ES-I3 (cell line): ENCODE results near the gene CCDC92.

Experiments
- H3K36me3 ChIP-seq: 2 replicates; pipeline ENCODE4 v1.6.1; 2013; ENCODE audit warnings: mild to moderate bottlenecking, low read length, control low read depth, moderate library complexity; ENCODE audit not compliant: insufficient read depth
- H3K4me1 ChIP-seq: 2 replicates; pipeline ENCODE4 v1.6.1; 2013; ENCODE audit warnings: mild to moderate bottlenecking, control low read depth, low read length; ENCODE audit not compliant: insufficient read depth
- H3K9ac ChIP-seq: 2 replicates; pipeline ENCODE4 v1.6.1; 2013; ENCODE audit warnings: low read depth, mild to moderate bottlenecking, low read length, moderate library complexity
- H3K9me3 ChIP-seq: 2 replicates; pipeline ENCODE4 v1.6.1; 2013; ENCODE audit warnings: mild to moderate bottlenecking, low read length, moderate library complexity; ENCODE audit not compliant: control insufficient read depth, insufficient read depth

Gene CCDC92, protein sequence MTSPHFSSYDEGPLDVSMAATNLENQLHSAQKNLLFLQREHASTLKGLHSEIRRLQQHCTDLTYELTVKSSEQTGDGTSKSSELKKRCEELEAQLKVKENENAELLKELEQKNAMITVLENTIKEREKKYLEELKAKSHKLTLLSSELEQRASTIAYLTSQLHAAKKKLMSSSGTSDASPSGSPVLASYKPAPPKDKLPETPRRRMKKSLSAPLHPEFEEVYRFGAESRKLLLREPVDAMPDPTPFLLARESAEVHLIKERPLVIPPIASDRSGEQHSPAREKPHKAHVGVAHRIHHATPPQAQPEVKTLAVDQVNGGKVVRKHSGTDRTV

DNA sequence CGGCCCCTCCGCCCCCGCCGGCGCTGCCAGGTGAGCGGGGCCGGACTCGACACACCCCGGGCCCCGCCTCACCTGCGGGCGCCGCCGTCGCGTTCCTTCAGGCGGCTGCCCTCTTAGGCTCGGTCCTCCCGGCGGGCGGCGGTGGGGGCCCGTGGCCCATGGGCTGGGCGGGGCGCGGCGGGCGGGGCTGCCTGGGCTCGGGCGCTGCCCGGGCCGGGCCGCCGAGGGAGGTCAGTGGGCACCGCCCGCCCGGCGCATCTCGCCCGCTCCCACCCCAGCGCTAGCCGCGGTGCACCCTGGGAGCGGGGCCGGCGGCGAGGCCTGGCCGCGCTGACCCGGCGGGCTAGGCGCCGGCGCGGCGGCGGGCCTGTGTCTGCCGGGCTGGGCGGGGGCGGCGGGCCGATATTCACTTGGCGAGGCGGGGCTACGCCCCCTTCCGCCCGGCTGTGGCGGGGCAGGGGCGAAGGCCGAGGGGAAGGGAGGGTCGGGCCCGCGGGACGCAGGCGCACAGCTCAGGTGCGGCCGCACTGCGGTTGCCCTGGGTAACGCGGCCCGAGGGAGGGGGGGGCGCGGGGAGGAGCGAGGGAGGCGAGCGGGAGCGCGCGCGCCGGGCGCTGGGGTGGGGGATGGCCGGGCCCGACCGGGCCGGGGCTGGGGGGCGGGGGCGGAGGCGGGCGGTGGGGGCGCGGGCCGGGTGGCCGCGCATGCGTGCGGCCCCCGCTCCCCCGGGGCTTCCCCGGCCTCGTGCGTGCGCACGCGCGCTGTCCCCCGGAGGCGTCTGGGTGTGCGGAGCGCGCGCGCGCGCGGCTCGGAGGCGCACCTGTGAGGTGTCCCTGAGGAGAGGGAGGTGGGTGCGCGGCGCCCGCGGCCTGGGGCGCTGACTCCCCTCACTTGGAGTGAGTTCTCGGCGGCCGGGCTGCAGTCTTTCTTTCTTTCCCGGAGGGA is at the start of gene CCDC92, which contains the start of gene ZNF664:
TSS of gene CCDC92 (minus strand) at position 375 of the 945 bp plus-strand sequence. CDS start 28,526 bp downstream, outside the sequence.
TSS of gene ZNF664 (plus strand) at position 759 of the 945 bp plus-strand sequence. CDS start 38,930 bp downstream, outside the sequence.
- H3K4me1 ChIP-seq, result peaks cover 10% of the 10 kb centered on the region
- H3K36me3 ChIP-seq, result no peaks in the 10 kb centered on the region
- H3K9me3 ChIP-seq, result no peaks in the 10 kb centered on the region

DNA sequence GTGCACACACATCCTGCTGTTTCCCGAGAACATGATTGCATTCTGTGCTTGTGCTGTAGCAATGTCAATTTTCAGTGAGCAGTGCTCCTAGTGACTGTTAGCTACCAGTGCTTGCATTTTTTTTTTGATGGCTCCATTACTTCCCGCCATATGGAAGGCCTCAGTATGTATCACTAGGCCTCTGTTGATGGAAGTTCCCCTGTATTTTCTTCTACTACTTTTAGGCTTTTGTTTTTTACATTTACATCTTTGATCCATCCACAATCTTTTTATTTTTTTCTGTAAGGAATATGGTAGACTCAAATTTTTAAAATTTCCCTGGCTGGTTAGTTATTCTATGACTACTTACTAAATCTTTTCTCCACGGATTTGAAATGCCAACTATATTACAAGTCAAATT is 49.5 kb upstream of the CCDC92 start:
- H3K36me3 ChIP-seq, result no peaks in the 10 kb centered on the region

More for the DNA sequence above, at the start of gene CCDC92, which contains the start of gene ZNF664:
- peak within 1 kb of the TSS; percentile 85 for H3K9ac ChIP-seq

DNA sequence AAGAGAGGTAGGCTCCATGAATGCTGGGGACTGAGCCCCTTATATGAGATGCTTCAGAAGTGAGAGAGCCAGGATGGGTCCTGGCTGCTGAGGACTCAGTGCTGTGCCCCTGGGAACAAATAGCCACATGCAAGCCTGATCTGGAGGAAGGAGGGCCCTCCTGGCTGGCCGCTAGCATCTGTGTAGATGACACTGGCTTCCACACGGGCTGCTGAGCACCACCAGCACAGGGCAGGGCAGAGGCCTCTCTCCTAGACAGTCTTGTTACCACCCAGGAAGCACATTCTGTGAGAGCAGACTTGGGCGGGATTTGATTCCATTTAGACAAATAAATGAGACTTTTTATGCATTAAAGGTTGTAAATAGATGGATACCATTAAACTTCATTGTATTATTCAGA is 48.4 kb upstream of the CCDC92 start:
- no peak overlapping the region for H3K9ac ChIP-seq
- H3K4me1 ChIP-seq, result no peaks in the 10 kb centered on the region
- H3K36me3 ChIP-seq, result no peaks in the 10 kb centered on the region
- H3K9me3 ChIP-seq, result no peaks in the 10 kb centered on the region

More for the DNA sequence above, 49.5 kb upstream of the CCDC92 start:
- H3K9me3 ChIP-seq, result no peaks in the 10 kb centered on the region
- no peak overlapping the region for H3K9ac ChIP-seq
- H3K4me1 ChIP-seq, result no peaks in the 10 kb centered on the region

DNA sequence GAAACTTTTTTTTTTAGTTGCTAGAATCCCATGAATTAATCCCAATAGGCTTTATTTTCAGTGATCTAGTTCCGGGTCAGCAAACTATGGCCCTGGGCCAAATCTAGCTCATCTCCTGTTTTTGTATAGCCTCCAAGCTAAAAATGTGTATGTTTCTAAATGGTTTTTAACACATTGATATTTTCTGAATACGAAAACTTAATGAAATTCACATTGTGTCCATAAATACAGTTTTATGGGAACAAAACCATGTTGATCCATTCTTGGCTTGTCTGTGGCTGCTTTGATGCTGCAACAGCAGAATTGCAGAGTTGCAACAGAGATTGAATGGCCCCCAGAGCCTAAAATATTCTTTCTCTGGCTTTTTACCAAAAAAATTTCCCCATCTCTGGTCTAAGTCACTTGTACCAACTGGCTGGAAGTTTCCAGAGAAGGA is 47.9 kb upstream of the CCDC92 start:
- Histone ChIP-seq H3K9me3 (no peaks in the 10 kb centered on the region), H3K4me1 (no peaks in the 10 kb centered on the region)

DNA sequence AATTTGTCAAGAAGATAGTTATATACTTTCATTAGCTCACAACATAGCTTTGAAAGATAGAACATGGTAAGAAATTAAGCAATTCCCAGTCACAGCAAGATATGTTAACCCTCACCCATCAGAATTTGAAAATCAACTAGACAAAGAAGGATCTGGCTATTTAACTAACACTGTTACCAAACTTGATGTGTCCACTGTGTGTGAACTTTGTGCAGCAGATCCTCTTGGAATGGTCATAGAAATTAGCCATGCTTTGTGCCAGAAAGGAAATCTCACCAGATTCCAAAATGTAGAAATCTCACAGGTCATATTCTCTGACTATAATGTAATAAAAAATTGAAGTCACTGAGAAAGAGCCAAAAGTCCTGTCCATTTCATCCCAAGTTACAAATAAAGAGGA is 46.5 kb upstream of the CCDC92 start:
- Histone ChIP-seq H3K9me3 (no peaks in the 10 kb centered on the region), H3K9ac (no peak overlapping the region), H3K4me1 (no peaks in the 10 kb centered on the region), H3K36me3 (no peaks in the 10 kb centered on the region)

More for the DNA sequence above, 47.9 kb upstream of the CCDC92 start:
- Histone ChIP-seq H3K36me3 (no peaks in the 10 kb centered on the region), H3K9ac (no peak overlapping the region)

DNA sequence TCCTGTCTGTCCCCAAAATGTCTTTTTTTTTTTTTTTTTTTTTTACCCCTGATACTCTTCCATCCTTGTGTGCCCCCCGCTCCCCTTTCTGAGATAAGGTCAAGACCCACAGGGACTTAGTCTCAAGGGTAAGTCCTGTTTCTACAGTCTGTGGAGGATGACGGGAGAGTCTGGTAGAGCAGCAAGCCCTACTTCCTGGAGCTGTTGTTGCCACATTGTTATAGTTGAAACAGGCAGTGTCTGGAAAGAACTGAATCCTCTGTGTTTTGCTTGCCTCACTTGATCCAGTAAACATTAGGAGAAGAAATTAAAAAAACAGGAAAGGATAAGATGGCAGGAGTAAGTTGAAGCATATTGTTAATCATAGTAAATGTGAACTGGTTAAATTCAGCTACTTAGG is 45.9 kb upstream of the CCDC92 start:
- Histone ChIP-seq H3K4me1 (no peaks in the 10 kb centered on the region), H3K36me3 (no peaks in the 10 kb centered on the region; the same call in 1 of the 2 replicates), H3K9ac (no peak overlapping the region), H3K9me3 (no peaks in the 10 kb centered on the region)

DNA sequence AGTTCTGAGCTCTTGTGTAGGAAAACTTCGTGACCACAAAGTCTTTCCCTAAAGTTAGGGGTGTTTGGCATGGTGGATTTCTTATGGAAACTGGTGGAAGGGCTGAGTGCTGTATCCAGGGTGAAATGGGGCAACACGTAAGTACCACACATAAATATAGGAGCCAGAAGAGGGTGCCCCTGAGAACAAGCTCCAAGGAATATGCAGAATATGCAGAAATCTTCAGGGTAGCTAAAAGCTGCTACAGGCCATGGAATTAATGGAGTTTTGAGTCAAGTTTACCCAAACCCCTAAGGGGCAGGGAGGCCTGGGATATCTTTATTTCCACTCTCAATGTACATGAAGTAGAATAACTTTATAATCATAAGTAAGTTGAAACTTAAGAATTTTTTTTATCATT is 44.4 kb upstream of the CCDC92 start:
- Histone ChIP-seq H3K9me3 (no peaks in the 10 kb centered on the region), H3K4me1 (no peaks in the 10 kb centered on the region), H3K36me3 (no peaks in the 10 kb centered on the region; the same call in none of the 2 replicates), H3K9ac (no peak overlapping the region)

DNA sequence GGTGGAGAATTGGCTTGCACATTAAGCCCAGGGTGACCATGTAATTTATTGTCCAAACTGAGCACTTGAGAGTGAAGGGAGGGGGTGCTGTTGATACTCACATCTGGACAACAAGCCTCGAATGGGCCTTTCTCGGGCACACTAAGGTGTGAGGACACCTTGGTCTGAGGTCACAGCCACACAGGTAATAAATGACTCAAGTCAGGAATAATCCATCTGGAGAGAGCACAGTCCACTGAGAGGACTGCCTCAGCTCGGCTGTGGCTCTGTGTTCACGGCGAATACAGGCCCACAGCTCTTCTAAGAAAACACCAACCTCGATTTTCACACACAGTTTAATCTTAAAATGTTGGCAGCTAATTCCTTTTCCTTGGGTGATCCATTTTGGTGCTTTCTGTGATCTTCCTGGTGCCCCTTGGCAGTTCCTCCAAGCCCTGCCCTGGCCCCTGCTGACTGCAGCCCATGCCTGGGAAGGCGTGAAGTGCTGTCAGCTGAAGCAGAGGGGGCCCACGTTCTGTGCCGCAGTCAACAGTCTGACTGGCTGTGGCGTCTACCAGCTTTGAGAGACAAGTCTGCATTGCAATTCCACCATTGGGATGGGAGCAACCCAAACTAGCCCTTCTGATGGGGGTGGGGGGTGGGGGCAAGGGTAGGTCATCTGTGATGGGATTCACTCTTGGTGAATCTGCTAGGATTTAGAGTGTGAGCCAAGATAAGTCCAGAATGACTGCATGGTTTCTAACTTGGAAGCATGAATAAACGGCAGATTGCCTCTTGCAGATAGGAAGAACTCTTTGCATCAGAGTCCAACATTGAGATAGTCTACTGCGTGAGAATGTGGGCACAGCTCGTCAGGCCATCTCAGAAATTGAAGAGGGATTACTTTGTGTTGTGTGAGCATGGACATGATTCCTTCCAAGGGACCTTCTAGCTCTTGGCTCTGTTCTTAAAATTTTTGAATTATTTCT is 43.1 kb upstream of the CCDC92 start:
- Histone ChIP-seq H3K9me3 (no peaks in the 10 kb centered on the region), H3K4me1 (no peaks in the 10 kb centered on the region), H3K36me3 (no peaks in the 10 kb centered on the region; the same call in none of the 2 replicates), H3K9ac (no peak overlapping the region)

DNA sequence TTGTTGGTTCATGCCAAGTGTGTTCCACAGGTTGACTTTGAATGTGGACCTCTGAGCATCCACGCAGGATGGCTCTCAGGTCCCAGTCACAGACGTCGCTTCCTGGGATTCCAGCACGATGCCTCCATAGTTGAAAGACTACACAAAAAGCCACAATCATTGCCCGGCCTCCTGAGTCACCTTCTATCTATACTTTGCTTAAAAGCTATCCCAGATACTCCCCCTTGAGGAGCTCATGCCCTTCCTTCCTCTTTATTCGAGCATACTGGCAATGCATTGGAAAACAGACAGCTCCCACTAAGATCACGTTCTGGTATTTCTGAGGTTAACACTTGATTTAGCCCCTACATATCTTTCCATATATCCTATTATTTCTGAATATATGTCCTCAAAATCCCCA is 40.4 kb upstream of the CCDC92 start:
- no peaks in the 10 kb centered on the region for H3K9me3 ChIP-seq
- H3K36me3 ChIP-seq, result no peaks in the 10 kb centered on the region; the same call in none of the 2 replicates
- H3K9ac ChIP-seq, result no peak overlapping the region
- peaks cover 2% of the 10 kb centered on the region; the same call in 1 of the 2 replicates for H3K4me1 ChIP-seq

DNA sequence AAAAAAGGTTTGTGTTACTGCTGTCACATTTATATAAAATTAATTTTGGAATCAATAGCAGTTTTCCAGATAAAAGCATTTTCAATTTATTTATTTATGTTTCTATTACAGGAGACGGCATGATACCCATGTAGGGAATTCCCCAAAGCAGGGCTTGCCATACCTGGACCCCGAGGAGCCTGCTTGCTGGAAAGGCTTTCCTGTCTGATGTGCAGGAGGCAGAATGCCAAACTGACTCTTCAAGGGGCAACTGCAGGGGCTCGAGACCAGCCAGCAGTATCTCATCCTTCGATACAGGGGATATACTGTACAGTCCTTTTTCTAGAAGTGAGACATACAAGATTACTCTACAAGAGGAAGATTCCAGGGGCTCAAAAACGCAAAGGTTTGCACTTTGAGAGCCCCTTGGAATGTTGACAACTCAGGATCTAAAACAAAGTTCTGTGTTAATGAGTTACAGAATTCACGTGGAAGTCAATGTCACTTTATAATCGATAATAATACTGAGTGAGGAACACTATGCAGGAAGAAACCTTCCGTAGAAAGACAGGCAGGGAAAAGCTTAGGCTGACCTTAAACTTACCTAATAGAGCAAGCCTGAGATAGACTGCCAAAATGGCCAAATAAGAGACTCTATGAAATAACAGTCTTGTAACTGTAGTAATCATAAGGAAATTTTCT is 38.9 kb upstream of the CCDC92 start:
- H3K9ac ChIP-seq, result no peak overlapping the region
- H3K4me1 ChIP-seq, result peaks cover 13% of the 10 kb centered on the region; the same call in 1 of the 2 replicates
- H3K9me3 ChIP-seq, result no peaks in the 10 kb centered on the region
- no peaks in the 10 kb centered on the region; the same call in none of the 2 replicates for H3K36me3 ChIP-seq

DNA sequence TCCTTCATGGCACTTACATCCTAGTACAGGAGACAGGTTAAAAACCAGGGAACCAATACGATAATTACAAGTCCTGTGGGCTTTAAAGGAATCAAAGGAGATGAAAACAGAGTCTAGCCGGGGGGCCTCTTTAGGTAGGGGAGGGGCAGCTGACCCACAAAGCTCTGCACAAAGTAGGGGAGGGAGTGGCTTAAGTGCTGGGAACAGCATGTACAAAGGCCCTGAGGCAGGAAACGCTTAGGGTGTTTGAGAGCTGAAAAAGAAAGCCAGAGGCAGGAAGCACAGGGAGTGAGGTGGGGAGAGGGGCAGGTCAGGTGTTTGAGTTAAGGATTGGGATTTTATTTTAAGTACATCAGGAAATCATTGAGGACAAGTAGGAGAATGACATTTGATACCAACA is 38.1 kb upstream of the CCDC92 start:
- Histone ChIP-seq H3K36me3 (no peaks in the 10 kb centered on the region; the same call in none of the 2 replicates), H3K9ac (no peak overlapping the region), H3K4me1 (peaks cover 13% of the 10 kb centered on the region; the same call in 1 of the 2 replicates), H3K9me3 (no peaks in the 10 kb centered on the region)

DNA sequence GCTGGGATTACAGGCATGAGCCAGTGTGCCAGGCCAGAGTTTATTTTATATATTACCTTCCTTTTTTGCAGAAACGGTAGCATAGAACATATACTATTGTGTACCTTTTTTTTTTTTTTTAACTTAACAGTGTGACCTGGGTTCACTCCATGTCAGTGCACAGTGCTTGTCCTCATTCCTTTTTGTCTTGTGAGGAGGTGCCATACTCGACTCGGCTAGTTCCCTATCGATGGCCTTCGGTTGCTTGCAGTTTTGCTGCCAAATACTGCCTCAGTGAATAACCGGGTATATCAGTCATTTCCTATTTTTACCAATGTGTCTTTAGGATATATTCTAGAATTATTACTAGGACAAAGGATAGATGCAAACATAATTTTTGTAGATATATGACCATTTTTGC is 37.1 kb upstream of the CCDC92 start:
- Histone ChIP-seq H3K9ac (no peak overlapping the region), H3K36me3 (no peaks in the 10 kb centered on the region; the same call in none of the 2 replicates), H3K4me1 (peaks cover 13% of the 10 kb centered on the region; the same call in 1 of the 2 replicates), H3K9me3 (no peaks in the 10 kb centered on the region)

DNA sequence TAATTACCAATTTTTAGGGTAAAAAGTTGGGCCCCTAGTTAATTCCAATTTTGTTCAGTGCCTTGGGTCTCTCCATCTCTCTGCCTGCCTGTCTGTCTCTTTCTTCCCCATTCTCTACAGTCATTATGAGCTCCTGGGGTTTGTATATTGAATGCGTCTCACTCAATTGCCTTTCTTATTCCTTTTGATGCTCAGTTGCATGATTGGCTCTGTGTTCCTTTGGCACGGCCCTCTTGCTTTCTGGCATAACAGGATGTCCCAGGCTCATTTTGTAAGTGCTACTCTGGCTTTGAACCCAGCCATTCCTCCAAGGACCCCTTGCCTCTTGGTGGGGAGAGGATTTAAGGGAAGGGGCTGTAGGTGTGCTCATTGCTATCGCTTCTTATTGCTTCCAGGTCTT is 36.0 kb upstream of the CCDC92 start:
- Histone ChIP-seq H3K9me3 (no peaks in the 10 kb centered on the region), H3K36me3 (no peaks in the 10 kb centered on the region; the same call in none of the 2 replicates), H3K9ac (no peak overlapping the region), H3K4me1 (peaks cover 13% of the 10 kb centered on the region; the same call in 1 of the 2 replicates)
